IMR-90 (cell line): Measurements from ENCODE around the gene DZIP3. TPM values are rescaled to one million over a fixed set of nuclear protein-coding genes. Genes with fewer than 3 reads are reported as not detected.

Experiments
- ATAC-seq: fragments of 200-7000 bp; cut with Tn5 transposase; 2 replicates; pipeline ENCODE4 v1.9.1; 2020; ENCODE audit warnings: low read depth, mild to moderate bottlenecking, moderate library complexity
- BruUV-seq: library from RNA; stranded (reverse); fragments of 400-500 nt; replicated peaks from 2 replicates; lab custom pipeline; 2021; lab: Mats Ljungman, UMichigan
- CTCF ChIA-PET: fragments of 300-600 bp; formaldehyde crosslinking; extraction: SDS; loops from one replicate; lab custom pipeline; 2021; ENCODE audit warnings: antibody characterized with exemption; lab: Yijun Ruan, JAX
- POLR2A ChIA-PET: fragments of 300-600 bp; sonication (Branson Sonifier 250); formaldehyde crosslinking; loops from one replicate; lab custom pipeline; 2022; ENCODE audit warnings: antibody characterized with exemption; ENCODE audit not compliant: unreplicated experiment; lab: Charles Lee
- DNase-seq: peaks from one replicate; pipeline ENCODE4 v3.0.0; 2013
- H2AFZ ChIP-seq: replicated peaks from 2 replicates; pipeline ENCODE3; 2013; ENCODE audit warnings: low read length, mild to moderate bottlenecking; ENCODE audit not compliant: poor library complexity
- H2AK5ac ChIP-seq: 2 replicates; pipeline ENCODE4 v1.6.1; 2013; ENCODE audit warnings: low read depth, low read length, inconsistent platforms
- H2AK9ac ChIP-seq: replicated peaks from 2 replicates; pipeline ENCODE3; 2013; ENCODE audit warnings: mild to moderate bottlenecking, low read depth, low read length, moderate library complexity; ENCODE audit not compliant: poor library complexity
- H2BK120ac ChIP-seq: 2 replicates; pipeline ENCODE4 v1.6.1; 2013; ENCODE audit warnings: low read depth, low read length, inconsistent platforms
- H2BK15ac ChIP-seq: 3 replicates; pipeline ENCODE4 v1.6.1; 2013; ENCODE audit warnings: low read depth, low read length, inconsistent platforms
- H2BK20ac ChIP-seq: 2 replicates; pipeline ENCODE4 v1.6.1; 2013; ENCODE audit warnings: low read depth, mild to moderate bottlenecking, inconsistent platforms, low read length, moderate library complexity
- H2BK5ac ChIP-seq: 2 replicates; pipeline ENCODE4 v1.6.1; 2013; ENCODE audit warnings: mild to moderate bottlenecking, low read depth, low read length, inconsistent platforms; ENCODE audit not compliant: poor library complexity, severe bottlenecking
- H3K14ac ChIP-seq: replicated peaks from 2 replicates; pipeline ENCODE4 v1.6.1; 2013; ENCODE audit warnings: low read depth, low read length, inconsistent platforms
- H3K18ac ChIP-seq: 2 replicates; pipeline ENCODE4 v1.6.1; 2013; ENCODE audit warnings: low read depth, low read length, control low read depth
- H3K23ac ChIP-seq: 2 replicates; pipeline ENCODE4 v1.6.1; 2013; ENCODE audit warnings: low read depth, low read length, inconsistent platforms
- H3K27ac ChIP-seq: 2 replicates; pipeline ENCODE4 v1.5.1; 2013; ENCODE audit warnings: mild to moderate bottlenecking, control low read depth, low read length; ENCODE audit not compliant: insufficient read depth
- H3K27me3 ChIP-seq: 2 replicates; pipeline ENCODE4 v1.6.1; 2013; ENCODE audit warnings: low read length; ENCODE audit not compliant: control insufficient read depth, insufficient read depth
- H3K36me3 ChIP-seq: 2 replicates; pipeline ENCODE4 v1.6.1; 2013; ENCODE audit warnings: low read length, mixed read lengths; ENCODE audit not compliant: control insufficient read depth, insufficient read depth
- H3K4ac ChIP-seq: 2 replicates; pipeline ENCODE4 v1.6.1; 2013; ENCODE audit warnings: low read depth, low read length, inconsistent platforms
- H3K4me1 ChIP-seq: 2 replicates; pipeline ENCODE4 v1.6.1; 2013; ENCODE audit warnings: low read length, mixed read lengths; ENCODE audit not compliant: control insufficient read depth, insufficient read depth
- H3K4me2 ChIP-seq: 2 replicates; pipeline ENCODE4 v1.6.1; 2013; ENCODE audit warnings: low read depth, mild to moderate bottlenecking, control low read depth, low read length, moderate library complexity
- H3K4me3 ChIP-seq: 2 replicates; pipeline ENCODE4 v1.5.1; 2013; ENCODE audit warnings: low read depth, mild to moderate bottlenecking, control low read depth, low read length, moderate library complexity; ENCODE audit not compliant: insufficient read depth
- H3K56ac ChIP-seq: 2 replicates; pipeline ENCODE4 v1.6.1; 2013; ENCODE audit warnings: low read length, inconsistent platforms; ENCODE audit not compliant: insufficient read depth; ENCODE audit errors: extremely low read depth
- H3K79me1 ChIP-seq, 2 experiments: 2 replicates each; pipeline ENCODE4 v1.6.1; 2013; ENCODE audit warnings: low read length in 2 of 2, inconsistent platforms in 1 of 2, low read depth in 1 of 2
- H3K9ac ChIP-seq: 2 replicates; pipeline ENCODE4 v1.6.1; 2013; ENCODE audit warnings: low read depth, low read length, control low read depth
- H3K9me1 ChIP-seq: 2 replicates; pipeline ENCODE4 v1.6.1; 2013; ENCODE audit warnings: low read length, inconsistent platforms; ENCODE audit not compliant: insufficient read depth
- H3K9me3 ChIP-seq: 2 replicates; pipeline ENCODE4 v1.6.1; 2013; ENCODE audit warnings: low read length; ENCODE audit not compliant: control insufficient read depth, insufficient read depth
- H4K20me1 ChIP-seq: 2 replicates; pipeline ENCODE4 v1.6.1; 2013; ENCODE audit warnings: low read length, inconsistent platforms; ENCODE audit not compliant: insufficient read depth
- H4K5ac ChIP-seq: 2 replicates; pipeline ENCODE4 v1.6.1; 2013; ENCODE audit warnings: mild to moderate bottlenecking, low read depth, low read length, control low read depth
- H4K8ac ChIP-seq, 2 experiments: 2 replicates each; pipeline ENCODE4 v1.6.1; 2013; ENCODE audit warnings: low read depth in 2 of 2, low read length in 2 of 2, control low read depth in 1 of 2, inconsistent platforms in 1 of 2
- H4K91ac ChIP-seq: 2 replicates; pipeline ENCODE4 v1.6.1; 2013; ENCODE audit warnings: low read depth, low read length, inconsistent platforms; ENCODE audit not compliant: insufficient read depth
- CTCF ChIP-seq: conservative IDR thresholded peaks from 2 replicates; pipeline ENCODE4 v1.5.1; 2012; ENCODE audit warnings: mild to moderate bottlenecking, low read depth, low read length, improper control_type of control experiment
- FOS ChIP-seq: fragments of 150-350 bp; IDR thresholded peaks from 2 replicates; pipeline ENCODE4 v1.6.1; 2016; ENCODE audit warnings: low read depth, low read length
- WGBS, 2 experiments: methylation state at CpG; one replicate each; pipeline versions ENCODE4 v1.1.5 to v1.1.7; 2013; ENCODE audit warnings: missing lambda C conversion rate in 2 of 2; ENCODE audit not compliant: insufficient read length in 1 of 2; ENCODE audit errors: extremely low coverage in 2 of 2; 5-methylcytosine and 5-hydroxymethylcytosine counted together
- dilution Hi-C: fragments of 300-500 bp; cut with HindIII; formaldehyde crosslinking; loops from one replicate; pipeline ENCODE4 v1.14.3; 2018; ENCODE audit warnings: low sequenced_read_pairs; ENCODE audit not compliant: unreplicated experiment
- in situ Hi-C: fragments of 300-500 bp; cut with MboI; formaldehyde crosslinking; loops from 3 replicates; pipeline ENCODE4 v1.14.3; 2019; ENCODE audit warnings: low sequenced_read_pairs, inconsistent platforms, mixed read lengths
- intact Hi-C: fragments of 100-400 bp; cut with micrococcal nuclease; formaldehyde crosslinking; loops from 2 replicates; pipeline ENCODE4 v1.10.0; 2022
- polyA plus RNA-seq, 3 experiments: library from polyadenylated mRNA; depleted of rRNA; stranded (reverse); fragments of >200 nt; gene quantifications; 2 replicates each; pipeline ENCODE4 v1.2.3, GENCODE V29; 2012; ENCODE audit warnings: low replicate concordance in 1 of 3
- total RNA-seq: library from RNA; depleted of rRNA; stranded (reverse); fragments of >200 nt; gene quantifications from 2 replicates; pipeline ENCODE4 v1.2.3, GENCODE V29; 2012

DZIP3 gene
- total and polyA plus RNA-seq, 2 of the 4 experiments (the other 2 are of a cell fraction): 7.0 to 9.9 TPM

DNA sequence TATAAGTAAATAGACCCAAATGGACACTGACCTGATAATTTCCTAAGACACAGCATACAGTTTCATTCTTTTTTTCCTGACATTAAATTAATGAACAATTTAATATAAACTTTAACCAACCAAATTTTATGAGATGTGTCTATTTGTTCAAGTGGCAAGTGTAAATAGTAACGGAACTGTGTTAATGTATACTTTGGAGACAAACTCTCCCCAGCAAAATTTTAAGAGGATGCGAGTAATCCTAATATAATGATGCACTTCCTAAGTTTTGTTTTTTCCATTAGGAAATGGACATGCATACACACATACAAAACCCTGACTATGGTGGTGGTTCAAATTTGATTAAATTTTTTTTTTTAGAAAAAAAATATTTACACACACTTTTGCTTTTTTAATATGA is 40.6 kb upstream of the DZIP3 start:
- no TSS peak for BruUV-seq
- no peak overlapping the region for H3K14ac ChIP-seq
- no peak overlapping the region for H2BK5ac ChIP-seq
- CTCF ChIA-PET: no interaction called here
- no peak for ATAC-seq
- H2AK5ac ChIP-seq: no peak overlapping the region
- WGBS, 2 experiments: no CpG with 5 or more reads among the region's 2 CpGs
- H3K4me1 ChIP-seq: peaks cover under 1% of the 10 kb centered on the region; the same call in 1 of the 2 replicates
- no peak overlapping the region for H2BK15ac ChIP-seq
- H2AK9ac ChIP-seq: no peak overlapping the region
- no peak overlapping the region for H4K91ac ChIP-seq
- no peak overlapping the region for H4K5ac ChIP-seq
- no peaks in the 10 kb centered on the region for H3K27me3 ChIP-seq
- DNase-seq: no peak
- H3K79me1 ChIP-seq: no peaks in the 10 kb centered on the region; a peak in 1 of 4 replicates
- no peak overlapping the region for H3K27ac ChIP-seq
- dilution Hi-C loops (no loop called here), intact Hi-C loops (loop anchor here (10.0 kb wide), 1 partner anchor 324 kb away; the partner anchor contains the start of gene IFT57), in situ Hi-C loops (no loop called here)
- H2BK120ac ChIP-seq: no peak overlapping the region
- H3K56ac ChIP-seq: no peak overlapping the region
- H3K18ac ChIP-seq: no peak overlapping the region
- H3K36me3 ChIP-seq: no peaks in the 10 kb centered on the region
- no peak overlapping the region for H3K4ac ChIP-seq
- no peaks in the 10 kb centered on the region for H4K20me1 ChIP-seq
- H3K9ac ChIP-seq: no peak overlapping the region
- H4K8ac ChIP-seq: no peak overlapping the region
- POLR2A ChIA-PET: no interaction called here
- no peaks in the 10 kb centered on the region for H3K9me3 ChIP-seq
- H3K4me3 ChIP-seq: no peak overlapping the region
- no peak overlapping the region for H3K23ac ChIP-seq
- no peak overlapping the region for H2BK20ac ChIP-seq
- H3K4me2 ChIP-seq: no peak overlapping the region
- no peaks in the 10 kb centered on the region for H3K9me1 ChIP-seq
- TF ChIP-seq FOS (no peak), CTCF (no peak)
- H2AFZ ChIP-seq: no peak overlapping the region
